HEK293T (cell line): ENCODE results near the gene DZIP1L.

Experiments used
- BHLHE40 ChIP-seq: fragments of 450-650 bp; IDR thresholded peaks from 2 replicates; pipeline ENCODE4 v1.6.1; 2016; ENCODE audit warnings: mild to moderate bottlenecking, moderate library complexity, borderline replicate concordance
- CTBP1 ChIP-seq: fragments of 450-650 bp; IDR thresholded peaks from 2 replicates; pipeline ENCODE4 v1.6.1; 2016; ENCODE audit warnings: borderline replicate concordance
- FOXA1 ChIP-seq: fragments of 450-650 bp; IDR thresholded peaks from 2 replicates; pipeline ENCODE4 v1.6.1; 2016; ENCODE audit warnings: mild to moderate bottlenecking
- FOXK2 ChIP-seq: fragments of 450-650 bp; IDR thresholded peaks from 2 replicates; pipeline ENCODE4 v1.6.1; 2016; ENCODE audit warnings: mild to moderate bottlenecking
- FOXM1 ChIP-seq: fragments of 450-650 bp; IDR thresholded peaks from 2 replicates; pipeline ENCODE4 v1.6.1; 2017; ENCODE audit warnings: mild to moderate bottlenecking, borderline replicate concordance
- HDGF ChIP-seq: fragments of 450-650 bp; IDR thresholded peaks from 2 replicates; pipeline ENCODE4 v1.6.1; 2017; ENCODE audit warnings: antibody characterized with exemption, borderline replicate concordance
- NFRKB ChIP-seq: fragments of 450-650 bp; IDR thresholded peaks from 2 replicates; pipeline ENCODE4 v1.6.1; 2016; ENCODE audit warnings: mild to moderate bottlenecking, moderate library complexity
- PKNOX1 ChIP-seq: fragments of 450-650 bp; IDR thresholded peaks from 2 replicates; pipeline ENCODE4 v1.6.1; 2016
- SP1 ChIP-seq: fragments of 450-650 bp; IDR thresholded peaks from 2 replicates; pipeline ENCODE4 v1.6.1; 2017
- SUZ12 ChIP-seq: fragments of 450-650 bp; IDR thresholded peaks from 2 replicates; pipeline ENCODE4 v1.6.1; 2016; ENCODE audit warnings: mild to moderate bottlenecking
- TARDBP ChIP-seq: fragments of 450-650 bp; IDR thresholded peaks from 2 replicates; pipeline ENCODE4 v1.6.1; 2016

GRCh38 chr3:138084196-138084595 lies 31.2 kb downstream of the DZIP1L start:
- TF ChIP-seq SP1 (no peak), SUZ12 (no peak), BHLHE40 (no peak), FOXM1 (no peak), CTBP1 (no peak), NFRKB (no peak), FOXA1 (no peak), PKNOX1 (no peak), FOXK2 (no peak), TARDBP (no peak), HDGF (no peak)
